Measurements from ENCODE around the gene CTDSP2.

Gene CTDSP2

GRCh38 chr12:57813111-57813970, 33.2 kb downstream of the CTDSP2 start:
- DNase-seq = no peak

- no peak for DNase-seq
These were observed 35.3 kb downstream of the CTDSP2 start for GRCh38 chr12:57811028-57811755.

GRCh38 chr12:57810450-57810849, 36.1 kb downstream of the CTDSP2 start:
- no peak for DNase-seq

- DNase-seq = no peak
These were observed 37.1 kb downstream of the CTDSP2 start for GRCh38 chr12:57809425-57809824.

- no peak for DNase-seq
These were observed 38.2 kb downstream of the CTDSP2 start for GRCh38 chr12:57808351-57808750.

- DNase-seq = no peak
These were observed 39.2 kb downstream of the CTDSP2 start for GRCh38 chr12:57807285-57807684.

GRCh38 chr12:57806677-57807076, 39.9 kb downstream of the CTDSP2 start:
- DNase-seq = no peak

- peak; percentile 74 for DNase-seq
These were observed 43.1 kb downstream of the CTDSP2 start for GRCh38 chr12:57803319-57803893.

GRCh38 chr12:57802607-57803006, 43.9 kb downstream of the CTDSP2 start:
- DNase-seq = no peak

GRCh38 chr12:57800965-57801364, 45.6 kb downstream of the CTDSP2 start:
- no peak for DNase-seq

- no peak for DNase-seq
These were observed 48.6 kb downstream of the CTDSP2 start for GRCh38 chr12:57797933-57798332.

- no peak for DNase-seq
These were observed 49.5 kb downstream of the CTDSP2 start for GRCh38 chr12:57796996-57797395.

- no peak for DNase-seq
These were observed 51.2 kb downstream of the CTDSP2 start for GRCh38 chr12:57795354-57795753.

- no peak for DNase-seq
These were observed 52.6 kb downstream of the CTDSP2 start for GRCh38 chr12:57793920-57794319.

GRCh38 chr12:57783861-57784260, 62.7 kb downstream of the CTDSP2 start:
- DNase-seq = no peak

- no peak for DNase-seq
These were observed 63.1 kb downstream of the CTDSP2 start for GRCh38 chr12:57783466-57783801.

GRCh38 chr12:57782608-57783465, 63.7 kb downstream of the CTDSP2 start, which contains the start of gene TSFM:
Gene TSFM, plus strand, starts transcription at chr12:57782787. Its CDS starts 15 bp downstream, at chr12:57782802.
- DNase-seq = peak; percentile 99

GRCh38 chr12:57782243-57782607, 64.3 kb downstream of the CTDSP2 start:
- no peak for DNase-seq

GRCh38 chr12:57781801-57782200, 64.7 kb downstream of the CTDSP2 start:
- DNase-seq = no peak

- DNase-seq = no peak
These were observed 65.3 kb downstream of the CTDSP2 start for GRCh38 chr12:57781244-57781643.

GRCh38 chr12:57780284-57780897, 66.1 kb downstream of the CTDSP2 start:
- no peak for DNase-seq

GRCh38 chr12:57779736-57780135, 66.8 kb downstream of the CTDSP2 start:
- DNase-seq = no peak

Measured in activated effector memory CD4-positive, alpha-beta T cell treated with anti-CD3 and anti-CD28 coated beads, Interleukin-2, amount 50 U/mL, for 16 hours (primary cell).